ENCODE results near the gene ACVR1C. TPM values are rescaled to one million over a fixed set of nuclear protein-coding genes. Genes with fewer than 3 reads are reported as not detected.

ACVR1C gene
- total and polyA plus RNA-seq, 11 donors: 0.08 to 7.3 (median 0.20) TPM

- ATAC-seq (no peak), DNase-seq (no peak)
- TF ChIP-seq POLR2A (IDR thresholded peaks at IDR 0.05) (no peak), CTCF (IDR thresholded peaks at IDR 0.05) (no peak)
- Histone ChIP-seq H3K4me3 (no peak overlapping the region), H3K4me1 (no peaks in the 10 kb centered on the region), H3K27ac (no peak overlapping the region), H3K27me3 (no peaks in the 10 kb centered on the region), H3K36me3 (no peaks in the 10 kb centered on the region), H3K9me3 (peaks cover 0 to 27% (median 8%) of the 10 kb centered on the region in 12 donors)
- intact Hi-C loops (cut with DNase I): no loop called here
These were observed 16.9 kb downstream of the ACVR1C start for GRCh38 chr2:157611726-157612125.

GRCh38 chr2:157611110-157611509, 17.6 kb downstream of the ACVR1C start:
- 88 to 96% (median 94%) methylated on average over 4 of the region's 4 CpGs for WGBS, 4 donors
- Histone ChIP-seq H3K27me3 (no peaks in the 10 kb centered on the region), H3K4me1 (no peaks in the 10 kb centered on the region), H3K9me3 (peaks cover 0 to 27% (median 8%) of the 10 kb centered on the region in 12 donors), H3K27ac (no peak overlapping the region), H3K36me3 (no peaks in the 10 kb centered on the region), H3K4me3 (no peak overlapping the region)
- ATAC-seq (no peak), DNase-seq (no peak)
- TF ChIP-seq POLR2A (IDR thresholded peaks at IDR 0.05) (no peak), CTCF (IDR thresholded peaks at IDR 0.05) (no peak)
- intact Hi-C loops (cut with DNase I): no loop called here

DNA sequence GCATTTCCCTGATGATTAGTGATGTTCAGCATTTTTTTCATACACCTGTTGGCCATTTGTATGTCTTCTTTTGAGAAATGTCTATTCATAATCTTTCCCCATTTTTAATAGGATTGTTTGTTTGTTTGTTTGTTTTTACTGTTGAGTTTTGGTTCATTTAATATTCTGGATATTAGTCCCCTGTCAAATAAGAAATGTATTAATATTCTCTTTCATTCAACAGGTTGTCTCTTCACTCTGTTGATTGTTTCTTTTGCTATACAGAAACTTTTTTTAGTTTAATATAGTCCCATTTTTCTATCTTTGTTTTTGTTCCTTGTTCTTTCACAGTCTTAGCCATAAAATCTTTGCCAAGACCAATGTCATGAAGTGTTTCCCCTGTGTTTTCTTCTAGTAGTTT, 22.1 kb downstream of the ACVR1C start:
- TF ChIP-seq POLR2A (IDR thresholded peaks at IDR 0.05) (no peak), CTCF (IDR thresholded peaks at IDR 0.05) (no peak)
- H3K36me3 ChIP-seq: no peaks in the 10 kb centered on the region
- H3K4me1 ChIP-seq: no peaks in the 10 kb centered on the region
- ATAC-seq (no peak), DNase-seq (no peak)
- no peak overlapping the region for H3K27ac ChIP-seq
- H3K27me3 ChIP-seq: no peaks in the 10 kb centered on the region
- intact Hi-C loops (cut with DNase I): loop anchor here in 1 of 10 donors (10.0 kb wide), 1 partner anchor 302 kb away; no protein-coding TSS in a partner anchor
- H3K4me3 ChIP-seq: no peak overlapping the region
- H3K9me3 ChIP-seq: peaks cover 0 to 27% (median 8%) of the 10 kb centered on the region in 12 donors

DNA sequence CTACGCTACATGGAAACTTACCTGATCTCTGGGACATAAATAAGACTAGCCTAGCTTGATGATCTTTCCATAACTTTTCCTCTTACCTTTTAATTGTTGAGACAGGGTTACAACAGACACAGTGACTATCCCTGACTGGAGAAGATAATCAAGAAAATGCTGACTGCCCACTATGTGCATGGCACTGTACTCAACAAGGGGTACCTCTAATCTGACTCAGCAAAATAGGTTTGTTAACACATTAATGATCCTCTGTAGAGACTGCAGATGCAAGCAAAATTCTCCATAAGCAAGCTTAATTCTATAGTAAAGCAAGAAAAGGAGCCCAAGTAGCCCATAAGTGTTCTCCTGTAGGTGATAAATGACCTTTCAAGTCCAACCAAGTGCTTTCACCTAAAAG, 25.5 kb downstream of the ACVR1C start:
- no peak for DNase-seq
- intact Hi-C loops (cut with DNase I): loop anchor here in 1 of 10 donors (10.0 kb wide), 1 partner anchor 298 kb away; no protein-coding TSS in a partner anchor

More for the DNA sequence above, 25.5 kb downstream of the ACVR1C start:
- 90 to 100% (median 95%) methylated on average over 1 of the region's 1 CpG for WGBS, 4 donors
- no peak for ATAC-seq
- H3K36me3 ChIP-seq: no peaks in the 10 kb centered on the region
- peaks cover 0 to 13% (median 0%) of the 10 kb centered on the region in 9 donors for H3K27me3 ChIP-seq
- no peaks in the 10 kb centered on the region for H3K4me1 ChIP-seq
- TF ChIP-seq POLR2A (IDR thresholded peaks at IDR 0.05): no peak
- TF ChIP-seq CTCF (IDR thresholded peaks at IDR 0.05): no peak
- H3K9me3 ChIP-seq: peaks cover 0 to 5% (median 0%) of the 10 kb centered on the region in 12 donors
- no peak overlapping the region for H3K4me3 ChIP-seq
- no peak overlapping the region for H3K27ac ChIP-seq
